HCT116 (cell line): ENCODE data around the gene CCDC142. TPM values are rescaled to one million over a fixed set of nuclear protein-coding genes. Genes with fewer than 3 reads are reported as not detected.

Experiments
- ATAC-seq: fragments of 200-7000 bp; cut with Tn5 transposase; 2 replicates; pipeline ENCODE4 v1.9.1; 2020; ENCODE audit warnings: mild to moderate bottlenecking, moderate library complexity
- BruUV-seq: library from RNA; stranded (reverse); fragments of 400-500 nt; replicated peaks from 2 replicates; lab custom pipeline; 2021; lab: Mats Ljungman, UMichigan
- CTCF ChIA-PET: fragments of 300-600 bp; sonication (Branson Sonifier 250); formaldehyde crosslinking; loops from one replicate; lab custom pipeline; 2021; ENCODE audit warnings: antibody characterized with exemption; lab: Charles Lee
- POLR2A ChIA-PET: fragments of 300-600, 350-600 bp; sonication (Branson Sonifier 250); formaldehyde crosslinking; loops from one replicate; lab custom pipeline; 2021; ENCODE audit warnings: antibody characterized with exemption; lab: Charles Lee
- RAD21 ChIA-PET, 2 experiments: fragments of 300-600 bp; sonication (Branson Sonifier 250); formaldehyde crosslinking; loops; one replicate each; lab custom pipeline; 2023; ENCODE audit warnings: low total read pairs in 2 of 2; ENCODE audit not compliant: uncharacterized antibody in 2 of 2, unreplicated experiment in 2 of 2, low non-redundant PET in 1 of 2; lab: Charles Lee
- DNase-seq: peaks from one replicate; pipeline ENCODE4 v3.0.0-alpha.2; 2010; ENCODE audit warnings: low read depth, low spot score
- H2AFZ ChIP-seq: fragments of 200-600 bp; shearing (Covaris generic), sonication (generic); 2 replicates; pipeline ENCODE4 v1.6.1; 2017; ENCODE audit warnings: low read depth, mixed run types, mixed read lengths, antibody characterized with exemption, low read length; ENCODE audit not compliant: poor library complexity, severe bottlenecking
- H3K27ac ChIP-seq: 2 replicates; pipeline ENCODE4 v1.5.1; 2012; ENCODE audit warnings: low read depth, low read length
- H3K27me3 ChIP-seq: fragments of 200-600 bp; sonication (generic); 2 replicates; pipeline ENCODE4 v1.6.1; 2016; ENCODE audit warnings: mixed run types, low read length, mixed read lengths; ENCODE audit not compliant: insufficient read depth
- H3K36me3 ChIP-seq, 2 experiments: fragments of 200-500 bp in 1 of 2; fragments of 200-600 bp in 1 of 2; sonication (Bioruptor generic) in 1 of 2; sonication (generic) in 1 of 2; 2 replicates each; pipeline versions ENCODE4 v1.5.1 to v1.6.1; 2014 to 2016; ENCODE audit warnings: low read length in 2 of 2, inconsistent platforms in 1 of 2, mixed read lengths in 1 of 2, mixed run types in 1 of 2; ENCODE audit not compliant: insufficient read depth in 2 of 2, control insufficient read depth in 1 of 2
- H3K4me1 ChIP-seq, 2 experiments: fragments of 200-600 bp in 1 of 2; sonication (generic) in 1 of 2; 2 replicates each; pipeline versions ENCODE4 v1.5.1 to v1.6.1; 2012 to 2017; ENCODE audit warnings: low read length in 2 of 2, inconsistent platforms in 1 of 2, mild to moderate bottlenecking in 1 of 2, mixed read lengths in 1 of 2, mixed run types in 1 of 2, moderate library complexity in 1 of 2; ENCODE audit not compliant: insufficient read depth in 2 of 2, control insufficient read depth in 1 of 2
- H3K4me2 ChIP-seq: fragments of 200-600 bp; sonication (generic); 2 replicates; pipeline ENCODE4 v1.6.1; 2017; ENCODE audit warnings: mixed run types, low read length, mixed read lengths
- H3K4me3 ChIP-seq, 2 experiments: fragments of 200-600 bp in 1 of 2; sonication (generic) in 1 of 2; replicated peaks in 1 of 2; 2 replicates each; pipeline ENCODE4 v1.5.1; 2011 to 2016; ENCODE audit warnings: low read length in 2 of 2, control low read depth in 1 of 2, low read depth in 1 of 2, mild to moderate bottlenecking in 1 of 2, mixed read lengths in 1 of 2, mixed run types in 1 of 2
- H3K79me2 ChIP-seq: fragments of 200-600 bp; sonication (generic); 2 replicates; pipeline ENCODE4 v1.6.1; 2017; ENCODE audit warnings: mild to moderate bottlenecking, mixed run types, low read length, moderate library complexity, mixed read lengths; ENCODE audit not compliant: insufficient read depth
- H3K9ac ChIP-seq: fragments of 200-600 bp; sonication (generic); 2 replicates; pipeline ENCODE4 v1.6.1; 2016; ENCODE audit warnings: low read length, mixed read lengths
- H3K9me2 ChIP-seq: fragments of 200-600 bp; sonication (generic), shearing (Covaris generic); 2 replicates; pipeline ENCODE4 v1.6.1; 2017; ENCODE audit warnings: mixed run types, mild to moderate bottlenecking, moderate library complexity; ENCODE audit not compliant: insufficient read depth
- H3K9me3 ChIP-seq, 2 experiments: fragments of 200-500 bp in 1 of 2; fragments of 200-600 bp in 1 of 2; sonication (Bioruptor generic) in 1 of 2; sonication (generic) in 1 of 2; 2 replicates each; pipeline ENCODE4 v1.6.1; 2014 to 2017; ENCODE audit warnings: low read length in 2 of 2, mixed read lengths in 2 of 2, inconsistent platforms in 1 of 2, low read depth in 1 of 2, mild to moderate bottlenecking in 1 of 2, mixed run types in 1 of 2, moderate library complexity in 1 of 2; ENCODE audit not compliant: control insufficient read depth in 1 of 2, insufficient read depth in 1 of 2
- H4K20me1 ChIP-seq: fragments of 200-600 bp; sonication (generic), shearing (Covaris generic); 2 replicates; pipeline ENCODE4 v1.6.1; 2017; ENCODE audit warnings: mixed run types, mild to moderate bottlenecking, moderate library complexity; ENCODE audit not compliant: insufficient read depth
- CTCF ChIP-seq, 3 experiments: fragments of 200-600 bp in 1 of 3; sonication (generic) in 1 of 3; IDR thresholded peaks in 2 of 3; conservative IDR thresholded peaks in 1 of 3; 2 replicates each; pipeline ENCODE4 v1.5.1; 2012 to 2017; ENCODE audit warnings: low read depth in 2 of 3, low read length in 2 of 3, antibody characterized with exemption in 1 of 3, borderline replicate concordance in 1 of 3, control low read depth in 1 of 3, mild to moderate bottlenecking in 1 of 3, mixed read lengths in 1 of 3, mixed run types in 1 of 3, moderate library complexity in 1 of 3; ENCODE audit not compliant: insufficient read depth in 1 of 3
- ELF1 ChIP-seq: IDR thresholded peaks from 2 replicates; pipeline ENCODE4 v1.6.1; 2012; ENCODE audit warnings: low read depth, borderline replicate concordance
- EZH2 ChIP-seq: fragments of 200-600 bp; sonication (generic); IDR thresholded peaks from 2 replicates; pipeline ENCODE4 v1.6.1; 2017; ENCODE audit warnings: antibody characterized with exemption, mixed run types
- EZH2phosphoT487 ChIP-seq: fragments of 200-600 bp; IDR thresholded peaks from 2 replicates; pipeline ENCODE4 v1.6.1; 2018; ENCODE audit warnings: antibody characterized with exemption, borderline replicate concordance
- FOSL1 ChIP-seq: IDR thresholded peaks from 2 replicates; pipeline ENCODE4 v1.6.1; 2012; ENCODE audit warnings: low read depth
- JUND ChIP-seq: IDR thresholded peaks from 2 replicates; pipeline ENCODE4 v1.6.1; 2012
- MAX ChIP-seq: IDR thresholded peaks from 2 replicates; pipeline ENCODE4 v1.6.1; 2012
- POLR2A ChIP-seq: IDR thresholded peaks from 2 replicates; pipeline ENCODE4 v1.7.0; 2011; ENCODE audit warnings: borderline replicate concordance; ENCODE audit not compliant: insufficient read depth, insufficient read length; ENCODE audit errors: extremely low read depth
- POLR2AphosphoS5 ChIP-seq: IDR thresholded peaks from 2 replicates; pipeline ENCODE4 v1.6.1; 2011; ENCODE audit warnings: mild to moderate bottlenecking, low read depth, low read length, moderate library complexity
- RAD21 ChIP-seq: IDR thresholded peaks from 2 replicates; pipeline ENCODE4 v1.6.1; 2012; ENCODE audit warnings: low read depth, mild to moderate bottlenecking
- REST ChIP-seq: IDR thresholded peaks from 2 replicates; pipeline ENCODE4 v1.6.1; 2012; ENCODE audit warnings: low read depth
- SIN3A ChIP-seq: IDR thresholded peaks from 2 replicates; pipeline ENCODE4 v1.6.1; 2012; ENCODE audit warnings: low read depth
- SP1 ChIP-seq: IDR thresholded peaks from 2 replicates; pipeline ENCODE4 v1.6.1; 2012; ENCODE audit warnings: low read depth
- SRF ChIP-seq: IDR thresholded peaks from 2 replicates; pipeline ENCODE4 v1.6.1; 2012; ENCODE audit warnings: low read depth
- YY1 ChIP-seq: IDR thresholded peaks from 2 replicates; pipeline ENCODE4 v1.6.1; 2011; ENCODE audit warnings: low read length, low read depth, moderate library complexity, mild to moderate bottlenecking; ENCODE audit not compliant: insufficient replicate concordance; ENCODE audit errors: extremely low read depth
- ZBTB33 ChIP-seq: IDR thresholded peaks from 2 replicates; pipeline ENCODE4 v1.6.1; 2011; ENCODE audit warnings: mild to moderate bottlenecking, low read length, moderate library complexity; ENCODE audit not compliant: insufficient replicate concordance; ENCODE audit errors: extremely low read depth
- ZFX ChIP-seq: fragments of 450-650 bp; IDR thresholded peaks from 2 replicates; pipeline ENCODE4 v1.6.1; 2017
- intact Hi-C: fragments of 100-400 bp; cut with micrococcal nuclease; formaldehyde crosslinking; loops from 2 replicates; pipeline ENCODE4 v1.10.0; 2022
- total RNA-seq: library from RNA; stranded (reverse); gene quantifications from one replicate; pipeline ENCODE4 v1.2.1, GENCODE V29; 2021; ENCODE audit not compliant: unreplicated experiment

The CCDC142 gene
- total RNA-seq, 1 experiment from 2014 or later = 15.0 TPM

- ATAC-seq = peak; percentile 92
- peaks cover 14 to 30% of the 10 kb centered on the region in 2 experiments for H3K4me1 ChIP-seq
- H3K27ac ChIP-seq = peak within 1 kb of the TSS; percentile 94
- CTCF ChIA-PET = interaction anchor here (1.0 to 1.3 kb wide), 2 partner anchors 16 to 72 kb away, joined by 3 to 5 read pairs; partner anchors contain the start of gene WBP1
- peaks cover 18 to 27% of the 10 kb centered on the region in 2 experiments for H3K36me3 ChIP-seq
- H3K9me2 ChIP-seq = no peaks in the 10 kb centered on the region
- intact Hi-C loops = loop anchor here (1.0 to 5.0 kb wide), 4 partner anchors 23 to 277 kb away; partner anchors contain the start of gene TTC31
- H3K4me2 ChIP-seq = peak within 1 kb of the TSS; percentile 86
- H3K9me3 ChIP-seq = no peaks in the 10 kb centered on the region
- RAD21 ChIA-PET = interaction anchor here (0.8 to 1.0 kb wide), 2 partner anchors 47 to 57 kb away, joined by 3 read pairs; partner anchors contain the start of genes CCDC142 (in 1 of the 2), MRPL53 (in 1 of the 2) and TTC31 (in 1 of the 2)
- peak within 1 kb of the TSS; percentile 98 to 100 for H3K4me3 ChIP-seq
- H3K27me3 ChIP-seq = no peaks in the 10 kb centered on the region
- no peaks in the 10 kb centered on the region for H4K20me1 ChIP-seq
- H3K9ac ChIP-seq = peak within 1 kb of the TSS; percentile 98
- peak; percentile 98 for DNase-seq
- POLR2A ChIA-PET = interaction anchor here (1.0 to 1.4 kb wide), 3 partner anchors 22 to 57 kb away, joined by 3 to 7 read pairs (median 3); partner anchors contain the start of genes MRPL53 and PCGF1
- no peak within 1 kb of the TSS for H2AFZ ChIP-seq
- no TSS peak for BruUV-seq
- H3K79me2 ChIP-seq = peaks cover 42% of the 10 kb centered on the region
- no peak for TF ChIP-seq SRF
- TF ChIP-seq SP1 = no peak
- TF ChIP-seq SIN3A = no peak
- TF ChIP-seq REST = no peak
- TF ChIP-seq RAD21 = no peak
- TF ChIP-seq POLR2A = peak; percentile 66
- TF ChIP-seq EZH2phosphoT487 = no peak
- TF ChIP-seq MAX = no peak
- peak; percentile 95 for TF ChIP-seq POLR2AphosphoS5
- TF ChIP-seq YY1 = peak; percentile 95
- TF ChIP-seq ZBTB33 = no peak
- TF ChIP-seq JUND = no peak
- TF ChIP-seq ELF1 = no peak
- TF ChIP-seq FOSL1 = no peak
- no peak for TF ChIP-seq CTCF (IDR thresholded peaks at IDR 0.05 in 2 of 3, conservative IDR thresholded peaks at IDR 0.05 in 1 of 3; ENCODE audit: borderline replicate concordance in 1 of 3, insufficient read depth in 1 of 3, low read depth in 2 of 3, low read length in 2 of 3)
- no peak for TF ChIP-seq EZH2
- peak; percentile 70; the same call in 1 of the 2 replicates for TF ChIP-seq ZFX
Measured at GRCh38 chr2:74529357-74530238, 46.8 kb upstream of the CCDC142 start, which contains the start of the genes AUP1 and HTRA2. Gene AUP1 (minus strand): TSS chr2:74529706. CDS start chr2:74529629, 77 bp downstream. Gene HTRA2 (plus strand): TSS chr2:74529933. CDS start chr2:74530007, 74 bp downstream.
